Measurements from ENCODE around the gene PTPRN2.

DNA sequence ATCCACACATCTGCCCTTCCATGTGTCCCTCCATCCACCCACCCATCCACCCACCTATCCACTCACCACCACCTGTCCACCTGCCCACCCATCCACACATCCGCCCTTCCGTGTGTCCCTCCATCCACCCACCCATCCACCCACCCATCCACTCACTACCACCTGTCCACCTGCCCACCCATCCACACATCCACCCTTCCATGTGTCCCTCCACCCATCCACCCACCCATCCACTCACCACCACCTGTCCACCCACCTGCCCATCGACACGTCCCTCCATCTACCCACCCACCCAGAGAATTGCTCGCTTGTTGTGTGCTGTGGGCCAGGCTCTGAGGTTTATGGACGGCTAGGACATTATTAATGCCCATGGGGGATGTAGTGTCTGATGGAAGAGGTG lies 750.6 kb downstream of the PTPRN2 start:
- TF ChIP-seq KDM1A (CRISPR knock-in tag; IDR thresholded peaks at IDR 0.05): no peak
- TF ChIP-seq, protein P1, sequence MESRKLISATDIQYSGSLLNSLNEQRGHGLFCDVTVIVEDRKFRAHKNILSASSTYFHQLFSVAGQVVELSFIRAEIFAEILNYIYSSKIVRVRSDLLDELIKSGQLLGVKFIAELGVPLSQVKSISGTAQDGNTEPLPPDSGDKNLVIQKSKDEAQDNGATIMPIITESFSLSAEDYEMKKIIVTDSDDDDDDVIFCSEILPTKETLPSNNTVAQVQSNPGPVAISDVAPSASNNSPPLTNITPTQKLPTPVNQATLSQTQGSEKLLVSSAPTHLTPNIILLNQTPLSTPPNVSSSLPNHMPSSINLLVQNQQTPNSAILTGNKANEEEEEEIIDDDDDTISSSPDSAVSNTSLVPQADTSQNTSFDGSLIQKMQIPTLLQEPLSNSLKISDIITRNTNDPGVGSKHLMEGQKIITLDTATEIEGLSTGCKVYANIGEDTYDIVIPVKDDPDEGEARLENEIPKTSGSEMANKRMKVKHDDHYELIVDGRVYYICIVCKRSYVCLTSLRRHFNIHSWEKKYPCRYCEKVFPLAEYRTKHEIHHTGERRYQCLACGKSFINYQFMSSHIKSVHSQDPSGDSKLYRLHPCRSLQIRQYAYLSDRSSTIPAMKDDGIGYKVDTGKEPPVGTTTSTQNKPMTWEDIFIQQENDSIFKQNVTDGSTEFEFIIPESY (CRISPR knock-in tag; IDR thresholded peaks at IDR 0.05): no peak
